Amygdala (tissue), 56 donors: ENCODE measurements around the gene CCL20.
"Not testable (repeated sequence)": the region's sequence is repeated elsewhere in the genome, so short reads cannot be mapped to it uniquely, and the experiment has no call there.

ENCODE experiments used
- DNase-seq, 56 donors: peaks; one replicate each; lab custom pipeline; 2025; lab: John Stamatoyannopoulos, UW

The CCL20 gene

GRCh38 chr2:227813562-227814353, at the start of gene CCL20:
CCL20 (plus strand) TSS chr2:227813842; CDS start chr2:227813912, 70 bp downstream.
- DNase-seq = no peak

DNA sequence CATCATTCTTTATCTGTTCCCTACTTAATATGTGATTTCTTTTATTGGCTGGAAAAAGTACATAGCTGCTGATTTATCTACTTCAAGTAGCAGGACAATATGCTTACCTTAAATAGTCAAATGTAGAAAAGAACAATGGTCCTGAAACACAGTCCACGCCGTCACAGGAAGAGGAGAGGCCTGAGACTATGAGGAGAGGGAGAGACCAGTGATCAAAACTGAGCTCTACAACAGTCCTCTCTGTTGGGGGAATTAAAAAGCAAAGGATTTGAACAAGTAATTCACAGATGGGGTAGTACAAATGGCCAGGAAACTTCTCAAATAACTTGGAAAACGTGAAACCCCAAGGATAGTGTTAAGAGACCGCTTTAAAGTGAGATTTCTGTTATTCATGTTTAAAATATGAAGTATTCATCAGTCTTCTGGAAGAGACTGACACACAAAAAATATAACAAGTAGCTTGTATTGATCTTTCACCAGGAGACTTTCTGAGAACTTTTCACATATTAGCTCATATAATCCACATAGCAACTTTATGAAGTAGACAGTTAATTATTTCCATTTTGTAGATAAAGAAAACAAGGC, 47.8 kb upstream of the CCL20 start:
- no peak for DNase-seq

- DNase-seq = peak in 54 of 56 donors; percentile 5 to 82 (median 52)
These were observed 47.2 kb upstream of the CCL20 start for GRCh38 chr2:227766373-227766883.

GRCh38 chr2:227767830-227768229, 45.8 kb upstream of the CCL20 start:
- DNase-seq = no peak

- no peak for DNase-seq
These were observed 41.4 kb upstream of the CCL20 start for GRCh38 chr2:227772197-227772661.

DNA sequence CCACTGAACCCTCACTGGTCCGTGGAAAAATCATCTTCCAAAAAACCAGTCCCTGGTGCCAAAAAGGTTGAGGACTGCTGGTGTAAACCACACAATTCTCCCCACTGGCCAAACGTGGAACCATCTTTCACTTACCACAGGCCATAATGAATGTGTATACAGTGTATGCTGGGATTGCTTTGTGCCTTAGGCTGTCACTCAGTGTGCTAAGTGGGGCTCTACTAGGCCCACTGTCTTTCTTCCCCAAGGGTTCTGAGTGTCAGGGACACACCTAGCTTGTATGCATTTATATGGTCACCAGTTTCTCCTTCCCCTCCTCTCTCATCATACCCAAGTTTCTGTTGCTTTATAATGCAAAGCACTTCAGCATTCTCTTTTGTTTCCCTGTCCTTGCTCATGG, 40.7 kb upstream of the CCL20 start:
- no peak for DNase-seq

- no peak for DNase-seq
These were observed 39.5 kb upstream of the CCL20 start for GRCh38 chr2:227774011-227774624.

DNA sequence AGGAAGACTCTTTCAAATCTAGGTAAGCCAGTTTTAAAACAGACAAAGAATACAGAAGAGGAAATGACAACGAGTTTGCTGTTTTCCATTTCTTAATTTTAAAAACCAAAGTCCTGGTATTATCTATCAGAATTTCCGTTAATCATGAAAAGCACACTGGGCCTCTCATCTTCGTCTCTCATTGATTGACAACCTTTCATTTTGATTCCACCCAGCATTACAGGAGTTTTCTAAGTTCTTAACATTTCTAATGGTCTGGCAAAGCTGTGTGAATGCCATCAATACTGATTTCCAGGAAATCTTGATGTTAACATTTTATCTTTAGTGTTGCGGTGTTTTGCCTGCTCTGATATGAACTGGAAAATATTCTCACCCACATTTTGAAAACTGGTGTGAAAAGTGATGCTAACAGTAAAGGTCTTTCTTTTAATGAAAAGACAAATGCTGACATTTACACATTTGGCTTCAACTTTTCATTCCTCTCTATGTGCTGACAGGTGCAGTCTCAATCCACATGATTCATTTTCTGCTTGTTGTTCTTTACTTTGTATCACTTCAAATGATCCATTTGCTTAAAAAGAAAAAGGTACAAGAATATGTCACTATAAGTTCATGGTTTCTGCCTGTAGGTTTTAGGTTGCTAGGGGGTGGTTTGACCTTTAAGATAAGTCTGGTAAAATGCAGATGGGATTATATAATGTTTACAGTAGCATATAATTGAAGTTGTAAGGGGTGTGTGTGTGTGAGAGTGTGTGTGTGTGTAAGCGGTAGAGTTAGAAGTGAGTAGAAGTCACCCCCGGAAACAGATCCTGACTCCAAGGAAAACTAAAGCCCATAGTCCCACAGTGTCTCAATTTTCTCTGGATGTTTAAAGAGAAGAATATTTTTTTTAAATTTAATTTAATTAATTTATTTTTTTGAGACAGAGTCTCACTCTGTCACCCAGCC, 38.5 kb upstream of the CCL20 start:
- no peak for DNase-seq

DNA sequence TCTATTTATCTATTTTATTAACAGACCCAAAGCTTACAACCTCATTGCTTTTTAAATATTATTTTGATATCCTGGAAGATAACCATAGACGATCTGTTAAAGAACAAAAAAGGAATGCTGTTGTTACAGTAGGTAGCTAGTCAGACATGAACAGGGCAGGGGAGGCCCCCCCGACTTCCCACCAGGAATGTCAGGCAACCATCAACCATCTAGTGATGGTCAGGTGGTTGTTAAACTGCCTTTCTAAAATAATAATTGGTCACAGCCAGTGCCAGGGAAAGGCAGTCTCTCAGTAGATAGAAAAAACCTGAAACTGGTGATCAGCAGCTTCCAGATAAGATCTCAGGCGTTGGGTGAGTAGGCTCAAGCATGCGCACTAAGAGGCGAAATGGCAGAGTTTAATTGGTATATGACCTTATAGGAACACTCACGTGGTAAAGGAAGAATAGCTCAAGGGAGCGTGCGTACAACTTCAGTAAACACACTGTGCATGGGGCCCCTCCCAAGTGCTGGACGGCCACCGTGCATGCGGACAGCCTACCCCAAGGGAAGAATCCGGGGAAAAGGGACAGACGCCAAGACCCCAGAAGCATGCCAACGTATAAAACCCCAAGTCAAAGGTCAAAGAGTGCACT, 32.5 kb upstream of the CCL20 start:
- DNase-seq = no peak

GRCh38 chr2:227781841-227782240, 31.8 kb upstream of the CCL20 start:
- DNase-seq = no peak

DNA sequence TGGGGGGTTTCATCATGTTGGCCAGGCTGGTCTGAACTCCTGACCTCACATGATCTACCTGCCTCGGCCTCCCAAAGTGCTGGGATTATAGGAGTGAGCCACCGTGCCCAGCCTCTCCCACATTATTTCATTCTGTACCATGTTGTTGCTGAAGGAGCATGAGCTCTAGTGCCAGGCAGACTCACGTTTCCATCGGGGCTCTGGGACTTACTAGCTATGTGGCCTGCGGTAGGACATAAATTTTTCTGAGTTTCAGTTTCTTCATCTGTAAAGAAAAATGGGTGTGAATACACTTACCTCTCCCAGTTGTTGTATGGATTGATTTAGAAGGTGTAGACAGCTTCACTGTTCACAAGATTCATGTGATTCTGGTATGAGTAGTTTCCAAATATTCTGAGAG, 30.8 kb upstream of the CCL20 start:
- no peak for DNase-seq

- no peak for DNase-seq
These were observed 30.1 kb upstream of the CCL20 start for GRCh38 chr2:227783404-227784138.

GRCh38 chr2:227785293-227785692, 28.3 kb upstream of the CCL20 start:
- DNase-seq = no peak

GRCh38 chr2:227788561-227789018, 25.1 kb upstream of the CCL20 start:
- DNase-seq = no peak

- DNase-seq = no peak
These were observed 23.8 kb upstream of the CCL20 start for GRCh38 chr2:227789803-227790202.

- DNase-seq = no peak
These were observed 20.4 kb upstream of the CCL20 start for GRCh38 chr2:227793148-227793712.

DNA sequence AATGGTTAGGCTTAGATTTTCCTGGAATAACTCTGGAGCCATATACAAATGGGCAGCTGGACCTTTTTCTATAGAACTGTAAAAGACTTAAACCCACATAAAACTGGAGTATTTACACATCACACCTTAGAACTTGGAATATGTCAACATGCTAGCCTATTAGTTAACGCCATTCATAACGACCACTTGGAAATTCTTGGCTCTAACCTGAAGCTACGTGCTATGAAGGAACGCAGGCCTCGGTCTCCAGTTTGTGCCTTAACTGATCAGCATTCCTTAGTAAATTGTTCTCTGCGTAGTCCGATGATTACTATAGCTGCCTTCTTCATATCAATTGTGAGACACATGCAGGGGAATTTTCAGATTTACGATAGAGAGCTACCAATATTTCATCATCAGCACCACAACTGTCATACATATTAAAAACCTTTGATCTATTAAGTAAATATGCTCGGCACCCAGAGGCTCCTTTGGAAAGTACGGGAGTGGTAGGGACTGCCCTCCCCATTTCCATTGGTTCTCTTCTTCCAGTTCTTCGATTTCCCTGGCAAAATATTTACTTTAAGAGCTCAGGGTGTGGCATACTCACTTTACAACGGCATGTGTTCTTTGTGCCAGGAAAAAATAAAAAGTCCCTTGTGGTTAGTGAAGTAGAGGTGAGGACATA, 17.5 kb upstream of the CCL20 start:
- no peak for DNase-seq

GRCh38 chr2:227796768-227797167, 16.9 kb upstream of the CCL20 start:
- not testable (repeated sequence) for DNase-seq
